GM12878 (cell line): ENCODE data around the gene OPRM1. TPM values are rescaled to one million over a fixed set of nuclear protein-coding genes. Genes with fewer than 3 reads are reported as not detected.

Source experiments
- ATAC-seq: fragments of 200-7000 bp; cut with Tn5 transposase; 3 replicates; pipeline ENCODE4 v1.9.1; 2020; ENCODE audit warnings: mild to moderate bottlenecking, moderate library complexity
- BruUV-seq: library from RNA; stranded (reverse); fragments of 400-500 nt; replicated peaks from 2 replicates; lab custom pipeline; 2021; lab: Mats Ljungman, UMichigan
- CTCF ChIA-PET: fragments of 300-600 bp; sonication (Branson Sonifier 250); formaldehyde crosslinking; extraction: SDS; loops from one replicate; lab custom pipeline; 2021; ENCODE audit warnings: inconsistent platforms; lab: Yijun Ruan, JAX
- POLR2A ChIA-PET: fragments of 350-600 bp; formaldehyde crosslinking; extraction: SDS; loops from one replicate; lab custom pipeline; 2021; ENCODE audit warnings: inconsistent platforms; lab: Charles Lee
- RAD21 ChIA-PET: fragments of 300-600 bp; sonication (Branson Sonifier 250); formaldehyde crosslinking; loops from one replicate; lab custom pipeline; 2023; ENCODE audit warnings: antibody characterized with exemption; ENCODE audit not compliant: unreplicated experiment; lab: Charles Lee
- SMC1A ChIA-PET: fragments of 300-600 bp; sonication (Branson Sonifier 250); formaldehyde crosslinking; loops from one replicate; lab custom pipeline; 2023; ENCODE audit not compliant: unreplicated experiment, uncharacterized antibody; lab: Charles Lee
- DNase-seq: peaks from one replicate; pipeline ENCODE4 v3.0.0-alpha.2; 2011; ENCODE audit warnings: low read depth, low spot score
- FAIRE-seq: peaks from 3 replicates; lab custom pipeline; 2011; peaks lifted over from hg19 to GRCh38; lab: Jason Lieb, UNC
- H2AFZ ChIP-seq: 2 replicates; pipeline ENCODE4 v1.6.0; 2011; ENCODE audit warnings: low read depth, low read length, control low read depth; ENCODE audit not compliant: control insufficient read depth
- H3K27ac ChIP-seq: 2 replicates; pipeline ENCODE4 v1.5.1; 2011; ENCODE audit warnings: control low read depth; ENCODE audit not compliant: control insufficient read depth, insufficient read depth
- H3K27me3 ChIP-seq, 2 experiments: replicated peaks in 1 of 2; 2 replicates each; pipeline versions ENCODE4 v1.6.0 to v1.6.1; 2011; ENCODE audit warnings: low read length in 1 of 2; ENCODE audit not compliant: control insufficient read depth in 2 of 2, insufficient read depth in 2 of 2
- H3K36me3 ChIP-seq, 2 experiments: 2 replicates each; pipeline ENCODE4 v1.5.1; 2011; ENCODE audit warnings: low read length in 1 of 2; ENCODE audit not compliant: control insufficient read depth in 2 of 2, insufficient read depth in 2 of 2
- H3K4me1 ChIP-seq: 2 replicates; pipeline ENCODE4 v1.6.1; 2011; ENCODE audit warnings: mild to moderate bottlenecking, low read length, moderate library complexity, mixed read lengths; ENCODE audit not compliant: control insufficient read depth, insufficient read depth
- H3K4me2 ChIP-seq: 2 replicates; pipeline ENCODE4 v1.6.0; 2011; ENCODE audit warnings: control low read depth; ENCODE audit not compliant: control insufficient read depth, insufficient read depth
- H3K4me3 ChIP-seq: fragments of 200-600 bp; sonication (generic); 2 replicates; pipeline ENCODE4 v1.5.1; 2016
- H3K79me2 ChIP-seq: 2 replicates; pipeline ENCODE4 v1.6.0; 2011; ENCODE audit warnings: low read length; ENCODE audit not compliant: control insufficient read depth, insufficient read depth
- H3K9ac ChIP-seq: 2 replicates; pipeline ENCODE4 v1.8.0; 2011; ENCODE audit warnings: low read length, control low read depth, mixed read lengths; ENCODE audit not compliant: control insufficient read depth, insufficient read depth
- H3K9me3 ChIP-seq: replicated peaks from 3 replicates; pipeline ENCODE4 v1.5.1; 2011; ENCODE audit warnings: mild to moderate bottlenecking, low read length; ENCODE audit not compliant: control insufficient read depth, insufficient read depth
- H4K20me1 ChIP-seq: 2 replicates; pipeline ENCODE4 v1.6.0; 2011; ENCODE audit not compliant: control insufficient read depth, insufficient read depth
- BCL11A ChIP-seq: IDR thresholded peaks from 2 replicates; pipeline ENCODE4 v1.6.1; 2011; ENCODE audit warnings: low read depth, low read length
- CBFB ChIP-seq: IDR thresholded peaks from 2 replicates; pipeline ENCODE4 v1.6.1; 2016; ENCODE audit warnings: antibody characterized with exemption, low read depth
- CHD1 ChIP-seq: IDR thresholded peaks from 2 replicates; pipeline ENCODE4 v1.6.1; 2012; ENCODE audit warnings: low read depth, low read length, improper control_type of control experiment
- CHD4 ChIP-seq: fragments of 200-600 bp; sonication (generic); IDR thresholded peaks from 2 replicates; pipeline ENCODE4 v1.6.1; 2016; ENCODE audit warnings: mild to moderate bottlenecking
- EGR1 ChIP-seq, 2 experiments: IDR thresholded peaks; 1 replicate in 1 of 2; 2 replicates in 1 of 2; pipeline ENCODE4 v1.6.1; 2011 to 2012; ENCODE audit warnings: low read depth in 2 of 2, low read length in 2 of 2, borderline replicate concordance in 1 of 2, mild to moderate bottlenecking in 1 of 2, moderate library complexity in 1 of 2
- EZH2 ChIP-seq: IDR thresholded peaks from 2 replicates; pipeline ENCODE4 v1.6.1; 2012; ENCODE audit warnings: low read depth, mild to moderate bottlenecking, control low read depth, inconsistent platforms, low read length, borderline replicate concordance; ENCODE audit not compliant: control insufficient read depth
- FOS ChIP-seq: IDR thresholded peaks from 3 replicates; pipeline ENCODE4 v1.6.1; 2011; ENCODE audit warnings: borderline replicate concordance; ENCODE audit not compliant: insufficient read length; ENCODE audit errors: extremely low read depth
- HDAC2 ChIP-seq: fragments of 200-600 bp; sonication (generic); IDR thresholded peaks from 2 replicates; pipeline ENCODE4 v1.6.1; 2017
- KDM1A ChIP-seq: fragments of 200-600 bp; sonication (generic); IDR thresholded peaks from 2 replicates; pipeline ENCODE4 v1.6.1; 2016; ENCODE audit warnings: borderline replicate concordance
- NR2C1 ChIP-seq: fragments of 450-650 bp; IDR thresholded peaks from 2 replicates; pipeline ENCODE4 v1.6.1; 2017; ENCODE audit warnings: antibody characterized with exemption, mild to moderate bottlenecking, moderate library complexity
- RBBP5 ChIP-seq: fragments of 200-600 bp; sonication (generic); conservative IDR thresholded peaks from 2 replicates; pipeline ENCODE4 v1.6.1; 2016
- SMC3 ChIP-seq: IDR thresholded peaks from 2 replicates; pipeline ENCODE4 v1.6.1; 2011; ENCODE audit warnings: low read length, improper control_type of control experiment, borderline replicate concordance
- SREBF1 ChIP-seq: IDR thresholded peaks from 2 replicates; pipeline ENCODE4 v1.6.1; 2012; ENCODE audit warnings: mild to moderate bottlenecking, low read length
- ZBED1 ChIP-seq: IDR thresholded peaks from 2 replicates; pipeline ENCODE4 v1.6.1; 2016; ENCODE audit warnings: borderline replicate concordance
- ZBTB40 ChIP-seq: fragments of 450-650 bp; IDR thresholded peaks from 2 replicates; pipeline ENCODE4 v1.6.1; 2016; ENCODE audit warnings: mild to moderate bottlenecking, moderate library complexity, borderline replicate concordance
- ZNF207 ChIP-seq: fragments of 450-650 bp; IDR thresholded peaks from 2 replicates; pipeline ENCODE4 v1.6.1; 2014; ENCODE audit warnings: antibody characterized with exemption, mild to moderate bottlenecking, borderline replicate concordance
- ZNF274 ChIP-seq: IDR thresholded peaks from one replicate; pipeline ENCODE4 v1.8.0; 2011; ENCODE audit not compliant: insufficient read length, insufficient read depth
- ZZZ3 ChIP-seq: IDR thresholded peaks from 2 replicates; pipeline ENCODE4 v1.6.1; 2011; ENCODE audit warnings: low read depth; ENCODE audit not compliant: control insufficient read depth, insufficient read length
- WGBS: methylation state at CpG from one replicate; pipeline ENCODE4 v1.1.6; 2016; ENCODE audit warnings: low lambda C conversion rate; ENCODE audit not compliant: insufficient replicate concordance, insufficient coverage; ENCODE audit errors: missing lambda C conversion rate; 5-methylcytosine and 5-hydroxymethylcytosine counted together
- in situ Hi-C: fragments of 300-500 bp; cut with MboI; formaldehyde crosslinking; loops from 9 replicates; pipeline ENCODE4 v1.14.3; 2018; ENCODE audit warnings: mixed read lengths
- intact Hi-C: fragments of 100-400 bp; cut with micrococcal nuclease; formaldehyde crosslinking; loops from one replicate; pipeline ENCODE4 v1.14.2; 2022; ENCODE audit not compliant: unreplicated experiment
- polyA plus RNA-seq, 11 experiments: library from polyadenylated mRNA; depleted of rRNA in 4 of 11; unstranded in 6 of 11; stranded (reverse) in 5 of 11; fragments of >200 nt; fragmentation: Nextera tagmentation in 4 of 11; fragmentation: Illumina TruSeq in 1 of 11; extraction: Ambion mirVana in 4 of 11; extraction: Trizol in 1 of 11; gene quantifications; 1 replicate in 1 of 11; 2 replicates in 10 of 11; pipeline versions ENCODE4 v1.2.1 to v1.2.3, GENCODE V29; 2011 to 2016; ENCODE audit warnings: inconsistent platforms in 2 of 11, missing spikeins in 2 of 11, low read depth in 1 of 11
- total RNA-seq, 4 experiments: library from RNA; depleted of rRNA in 3 of 4; stranded (reverse); fragments of >200 nt in 3 of 4; fragmentation: Illumina TruSeq in 1 of 4; extraction: Trizol in 1 of 4; gene quantifications; 2 replicates each; pipeline versions ENCODE4 v1.2.1 to v1.2.3, GENCODE V29; 2013 to 2021

The OPRM1 gene
- total and polyA plus RNA-seq, 10 of the 15 experiments (the other 5 are each of a cell fraction or from before 2014, with no cell fraction given) = not detected

DNA sequence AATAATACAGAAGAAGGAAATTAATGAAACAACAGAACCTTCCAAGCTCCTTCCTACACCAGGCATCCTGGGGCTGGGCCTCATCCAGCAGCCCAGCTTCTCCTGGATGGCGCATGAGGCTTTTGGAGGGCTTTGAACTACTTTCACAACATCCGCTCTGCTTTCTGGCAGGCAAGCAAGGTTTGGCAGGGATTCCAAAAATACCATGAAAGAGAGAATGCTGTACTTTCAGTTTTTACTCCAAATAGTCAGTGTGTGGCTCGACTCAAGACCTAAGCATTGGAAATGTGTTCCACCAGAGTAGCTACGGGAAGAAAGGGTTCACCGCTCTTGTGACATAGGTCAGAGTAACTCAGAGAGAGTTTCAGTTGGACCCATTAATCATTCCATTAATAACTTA, 125.4 kb downstream of the OPRM1 start:
- no peak overlapping the region for H3K27ac ChIP-seq
- RAD21 ChIA-PET = interaction anchor here (1.1 to 1.9 kb wide), 4 partner anchors 9 to 113 kb away, joined by 3 to 7 read pairs (median 4); no protein-coding TSS in a partner anchor
- no TSS peak for BruUV-seq
- TF ChIP-seq RBBP5 (no peak), ZBED1 (no peak), ZNF274 (no peak), ZZZ3 (no peak), NR2C1 (no peak), CHD1 (no peak), HDAC2 (no peak), CBFB (no peak), ZNF207 (no peak), EGR1 (IDR thresholded peaks at IDR 0.05; ENCODE audit: borderline replicate concordance in 1 of 2, low read depth in 2 of 2, low read length in 2 of 2) (no peak), KDM1A (no peak), SMC3 (no peak), BCL11A (no peak), EZH2 (no peak), CHD4 (no peak), FOS (no peak), SREBF1 (no peak), ZBTB40 (no peak)
- TF ChIP-seq, all 136 proteins: peak for 0
- ATAC-seq (no peak), FAIRE-seq (no peak), DNase-seq (no peak)
- peaks cover 3 to 15% of the 10 kb centered on the region in 2 experiments; a peak in 3 of 4 replicates for H3K36me3 ChIP-seq
- no peaks in the 10 kb centered on the region; the same call in 1 of the 3 replicates for H3K9me3 ChIP-seq
- ChIA-PET CTCF (interaction anchor here (0.8 to 1.0 kb wide), 3 partner anchors 26 to 112 kb away, joined by 3 read pairs; no protein-coding TSS in a partner anchor), SMC1A (interaction anchor here (0.7 to 16.7 kb wide), 8 partner anchors 11 to 110 kb away, joined by 3 to 258 read pairs (median 4); no protein-coding TSS in a partner anchor), POLR2A (no interaction called here)
- in situ Hi-C loops (no loop called here), intact Hi-C loops (no loop called here)
- H4K20me1 ChIP-seq = no peaks in the 10 kb centered on the region
- H3K4me2 ChIP-seq = peak overlapping the region; percentile 65
- peaks cover 25% of the 10 kb centered on the region for H3K4me1 ChIP-seq
- no peak overlapping the region for H3K9ac ChIP-seq
- no peaks in the 10 kb centered on the region for H3K27me3 ChIP-seq
- WGBS = 60% methylated on average over 5 of the region's 5 CpGs
- H2AFZ ChIP-seq = no peak overlapping the region
- peaks cover 7% of the 10 kb centered on the region for H3K79me2 ChIP-seq
- H3K4me3 ChIP-seq = no peak overlapping the region
